H1 (cell line): ENCODE measurements around the gene SRGAP2C. TPM values are rescaled to one million over a fixed set of nuclear protein-coding genes. Genes with fewer than 3 reads are reported as not detected.
"Not testable (repeated sequence)": the region's sequence is repeated elsewhere in the genome, so short reads cannot be mapped to it uniquely, and the experiment has no call there.

Experiments used
- CTCF ChIA-PET: fragments of 300-600 bp; sonication (Branson Sonifier 250); formaldehyde crosslinking; loops from one replicate; lab custom pipeline; 2021; ENCODE audit not compliant: partially characterized antibody; lab: Charles Lee
- POLR2A ChIA-PET: fragments of 300-600 bp; sonication (Branson Sonifier 250); formaldehyde crosslinking; loops from one replicate; lab custom pipeline; 2021; ENCODE audit warnings: inconsistent platforms; ENCODE audit not compliant: partially characterized antibody; lab: Charles Lee
- DNase-seq, 2 experiments: peaks; one replicate each; pipeline versions ENCODE4 v3.0.0 to v3.0.0-alpha.2; 2010 to 2022; ENCODE audit warnings: low spot score in 2 of 2, low read depth in 1 of 2, mixed read lengths in 1 of 2
- FAIRE-seq: peaks from 2 replicates; lab custom pipeline; 2011; peaks lifted over from hg19 to GRCh38; lab: Jason Lieb, UNC
- H2AFZ ChIP-seq: 2 replicates; pipeline ENCODE4 v1.8.1; 2012; ENCODE audit warnings: low read length, inconsistent platforms
- H2AK5ac ChIP-seq: 2 replicates; pipeline ENCODE4 v1.6.1; 2013; ENCODE audit warnings: low read depth, low read length
- H2BK120ac ChIP-seq: replicated peaks from 2 replicates; pipeline ENCODE3; 2013; ENCODE audit warnings: low read depth, low read length, inconsistent platforms
- H2BK12ac ChIP-seq: 2 replicates; pipeline ENCODE4 v1.6.1; 2013; ENCODE audit warnings: low read depth, low read length
- H2BK15ac ChIP-seq: 2 replicates; pipeline ENCODE4 v1.6.1; 2013; ENCODE audit warnings: low read length
- H2BK20ac ChIP-seq: 2 replicates; pipeline ENCODE4 v1.6.1; 2013; ENCODE audit warnings: low read length
- H2BK5ac ChIP-seq: 2 replicates; pipeline ENCODE4 v1.6.1; 2013; ENCODE audit warnings: low read depth, low read length
- H3K14ac ChIP-seq: 2 replicates; pipeline ENCODE4 v1.6.1; 2013; ENCODE audit warnings: inconsistent platforms; ENCODE audit not compliant: insufficient read length
- H3K18ac ChIP-seq: 2 replicates; pipeline ENCODE4 v1.6.1; 2013; ENCODE audit warnings: low read length; ENCODE audit errors: extremely low read depth
- H3K23ac ChIP-seq: 2 replicates; pipeline ENCODE4 v1.6.1; 2013; ENCODE audit warnings: inconsistent platforms; ENCODE audit not compliant: insufficient read length
- H3K23me2 ChIP-seq: 2 replicates; pipeline ENCODE4 v1.6.1; 2013; ENCODE audit warnings: low read depth, low read length
- H3K27ac ChIP-seq: 2 replicates; pipeline ENCODE4 v1.6.1; 2011; ENCODE audit warnings: low read depth, low read length, inconsistent platforms
- H3K27me3 ChIP-seq, 4 experiments: replicated peaks in 1 of 4; 1 replicate in 1 of 4; 2 replicates in 3 of 4; pipeline versions ENCODE4 v1.6.1 to v1.8.1; 2011 to 2013; ENCODE audit warnings: low read length in 3 of 4, mild to moderate bottlenecking in 3 of 4, inconsistent platforms in 2 of 4, mixed read lengths in 2 of 4, moderate library complexity in 1 of 4; ENCODE audit not compliant: control insufficient read depth in 3 of 4, insufficient read depth in 3 of 4; ENCODE audit errors: extremely low read depth in 1 of 4
- H3K36me3 ChIP-seq, 4 experiments: 2 replicates each; pipeline versions ENCODE4 v1.6.1 to v1.8.1; 2011 to 2013; ENCODE audit warnings: mild to moderate bottlenecking in 4 of 4, low read length in 3 of 4, moderate library complexity in 2 of 4, control low read depth in 1 of 4, inconsistent platforms in 1 of 4; ENCODE audit not compliant: insufficient read depth in 4 of 4, control insufficient read depth in 2 of 4
- H3K4ac ChIP-seq: replicated peaks from 2 replicates; pipeline ENCODE3; 2013; ENCODE audit warnings: low read length, low read depth, mixed read lengths, inconsistent platforms; ENCODE audit not compliant: insufficient read length
- H3K4me1 ChIP-seq, 4 experiments: replicated peaks in 1 of 4; 1 replicate in 1 of 4; 2 replicates in 3 of 4; pipeline versions ENCODE4 v1.6.1 to v1.8.1; 2011 to 2013; ENCODE audit warnings: low read length in 3 of 4, inconsistent platforms in 2 of 4, mixed read lengths in 1 of 4; ENCODE audit not compliant: insufficient read depth in 4 of 4, control insufficient read depth in 3 of 4
- H3K4me2 ChIP-seq, 2 experiments: 2 replicates each; pipeline versions ENCODE4 v1.6.1 to v1.8.1; 2011 to 2013; ENCODE audit warnings: low read depth in 2 of 2, low read length in 2 of 2, control low read depth in 1 of 2, inconsistent platforms in 1 of 2, mild to moderate bottlenecking in 1 of 2; ENCODE audit not compliant: insufficient read depth in 1 of 2
- H3K4me3 ChIP-seq, 4 experiments: fragments of 200-600, 300-600 bp in 1 of 4; sonication (generic), shearing (Covaris generic), sonication (Bioruptor Twin) in 1 of 4; 2 replicates each; pipeline versions ENCODE4 v1.5.1 to v1.8.1; 2011 to 2016; ENCODE audit warnings: low read length in 4 of 4, low read depth in 3 of 4, control low read depth in 2 of 4, inconsistent platforms in 2 of 4, mild to moderate bottlenecking in 2 of 4, mixed read lengths in 1 of 4, moderate library complexity in 1 of 4; ENCODE audit not compliant: insufficient read depth in 2 of 4; ENCODE audit errors: extremely low read depth in 1 of 4
- H3K56ac ChIP-seq: replicated peaks from 2 replicates; pipeline ENCODE3; 2013; ENCODE audit warnings: low read depth, mild to moderate bottlenecking, mixed read lengths, low read length, inconsistent platforms; ENCODE audit not compliant: insufficient read length
- H3K79me1 ChIP-seq: 2 replicates; pipeline ENCODE4 v1.6.1; 2013; ENCODE audit warnings: low read depth, low read length, control low read depth
- H3K79me2 ChIP-seq, 2 experiments: 2 replicates each; pipeline versions ENCODE4 v1.6.1 to v1.8.1; 2012 to 2013; ENCODE audit warnings: low read length in 2 of 2, mild to moderate bottlenecking in 2 of 2, inconsistent platforms in 1 of 2; ENCODE audit not compliant: insufficient read depth in 2 of 2, control insufficient read depth in 1 of 2
- H3K9ac ChIP-seq, 4 experiments: replicated peaks in 1 of 4; 1 replicate in 1 of 4; 2 replicates in 3 of 4; pipeline versions ENCODE4 v1.6.1 to v1.8.1; 2011 to 2013; ENCODE audit warnings: low read depth in 3 of 4, low read length in 3 of 4, control low read depth in 2 of 4, mild to moderate bottlenecking in 2 of 4, moderate library complexity in 2 of 4, inconsistent platforms in 1 of 4; ENCODE audit errors: extremely low read depth in 1 of 4
- H3K9me3 ChIP-seq, 2 experiments: 2 replicates each; pipeline versions ENCODE4 v1.6.1 to v1.8.1; 2012 to 2013; ENCODE audit warnings: mild to moderate bottlenecking in 2 of 2, moderate library complexity in 2 of 2, control low read depth in 1 of 2, inconsistent platforms in 1 of 2, low read depth in 1 of 2, low read length in 1 of 2, mixed read lengths in 1 of 2; ENCODE audit not compliant: insufficient read depth in 2 of 2
- H4K20me1 ChIP-seq, 2 experiments: replicated peaks in 1 of 2; 2 replicates each; pipeline versions ENCODE3 to v1.8.1; 2011 to 2013; ENCODE audit warnings: inconsistent platforms in 2 of 2, low read length in 2 of 2, mild to moderate bottlenecking in 1 of 2; ENCODE audit not compliant: insufficient read depth in 2 of 2, control insufficient read depth in 1 of 2
- H4K5ac ChIP-seq: 2 replicates; pipeline ENCODE4 v1.6.1; 2013; ENCODE audit warnings: low read length, low read depth, mixed read lengths, inconsistent platforms; ENCODE audit not compliant: insufficient read length
- H4K8ac ChIP-seq: 2 replicates; pipeline ENCODE4 v1.8.0; 2013; ENCODE audit warnings: mild to moderate bottlenecking, moderate library complexity, low read length, inconsistent platforms; ENCODE audit not compliant: insufficient read depth; ENCODE audit errors: extremely low read depth
- H4K91ac ChIP-seq: replicated peaks from 2 replicates; pipeline ENCODE3; 2013; ENCODE audit warnings: low read length, mixed read lengths, inconsistent platforms; ENCODE audit not compliant: insufficient read length
- WGBS, 2 experiments: shearing (Covaris generic) in 1 of 2; methylation state at CpG; one replicate each; pipeline versions ENCODE4 v1.1.6 to v1.1.7; 2013 to 2015; ENCODE audit warnings: low lambda C conversion rate in 2 of 2, mixed read lengths in 2 of 2, inconsistent platforms in 1 of 2, low coverage in 1 of 2, missing lambda C conversion rate in 1 of 2; ENCODE audit not compliant: insufficient replicate concordance in 2 of 2, insufficient coverage in 1 of 2, insufficient read length in 1 of 2; ENCODE audit errors: extremely low coverage in 1 of 2, missing lambda C conversion rate in 1 of 2; 5-methylcytosine and 5-hydroxymethylcytosine counted together
- polyA plus RNA-seq, 7 experiments: library from polyadenylated mRNA; depleted of rRNA in 3 of 7; stranded (reverse) in 5 of 7; unstranded in 2 of 7; fragments of >200 nt in 5 of 7; fragments of 200-250 nt in 2 of 7; gene quantifications; 1 replicate in 5 of 7; 2 replicates in 1 of 7; 4 replicates in 1 of 7; pipeline versions ENCODE4 v1.2.1 to v1.2.3, GENCODE V29; 2011 to 2013; ENCODE audit warnings: missing spikeins in 2 of 7, mixed read lengths in 2 of 7
- total RNA-seq: library from RNA; stranded (reverse); fragmentation: NEBNext Ultra II Directional; extraction: Animal tissue kit (Norgen Biotek cat#: 25700); gene quantifications from 2 replicates; pipeline ENCODE4 v1.2.1, GENCODE V29; 2021

Gene SRGAP2C
- total and polyA plus RNA-seq, 2 of the 8 experiments (the other 6 are each of a cell fraction or from before 2014, with no cell fraction given): 2.5 to 25.2 TPM

- H3K23me2 ChIP-seq, H2BK15ac ChIP-seq, H3K14ac ChIP-seq, H3K4me2 ChIP-seq, H2BK20ac ChIP-seq, CTCF ChIA-PET, H2AFZ ChIP-seq, DNase-seq, H3K9me3 ChIP-seq, H3K23ac ChIP-seq, H3K56ac ChIP-seq, H4K20me1 ChIP-seq, H3K36me3 ChIP-seq, H3K4me3 ChIP-seq, H2BK5ac ChIP-seq, H2BK12ac ChIP-seq, H3K4ac ChIP-seq, H3K27me3 ChIP-seq, H4K8ac ChIP-seq, H3K79me2 ChIP-seq, H3K4me1 ChIP-seq, H2AK5ac ChIP-seq, H3K18ac ChIP-seq, POLR2A ChIA-PET, H3K27ac ChIP-seq, H3K79me1 ChIP-seq, H2BK120ac ChIP-seq, FAIRE-seq, H3K9ac ChIP-seq, H4K91ac ChIP-seq, H4K5ac ChIP-seq: not testable (repeated sequence)
- 43% methylated on average over 1 of the region's 2 CpGs; no CpG with 5 or more reads in 1 of the 2 experiments for WGBS, 2 experiments
These were observed 133.9 kb downstream of the SRGAP2C start for GRCh38 chr1:121318687-121319086.

- H3K9me3 ChIP-seq, H4K20me1 ChIP-seq, H4K5ac ChIP-seq, H2BK120ac ChIP-seq, H3K79me2 ChIP-seq, H4K91ac ChIP-seq, H3K4me1 ChIP-seq, H2AFZ ChIP-seq, CTCF ChIA-PET, H3K23ac ChIP-seq, H3K27me3 ChIP-seq, H3K79me1 ChIP-seq, H3K36me3 ChIP-seq, H3K4me2 ChIP-seq, H2BK20ac ChIP-seq, H3K23me2 ChIP-seq, H2BK5ac ChIP-seq, DNase-seq, H2AK5ac ChIP-seq, H3K9ac ChIP-seq, H4K8ac ChIP-seq, H3K56ac ChIP-seq, H2BK12ac ChIP-seq, H2BK15ac ChIP-seq, H3K14ac ChIP-seq, H3K27ac ChIP-seq, FAIRE-seq, H3K4ac ChIP-seq, POLR2A ChIA-PET, H3K18ac ChIP-seq, H3K4me3 ChIP-seq: not testable (repeated sequence)
- WGBS, 2 experiments: no CpG with 5 or more reads among the region's 1 CpG
These were observed 136.9 kb downstream of the SRGAP2C start for GRCh38 chr1:121321660-121322059.
